Activated CD4-positive, alpha-beta memory T cell treated with anti-CD3 and anti-CD28 coated beads, Interleukin-2, amount 10 ng/mL, durations not matched to agents 7 days and 5 days (primary cell): Measurements from ENCODE around the gene SERPIND1. TPM values are rescaled to one million over a fixed set of nuclear protein-coding genes. Genes with fewer than 3 reads are reported as not detected.
"Not testable (repeated sequence)": the region's sequence is repeated elsewhere in the genome, so short reads cannot be mapped to it uniquely, and the experiment has no call there.

ENCODE experiments used
- CTCF ChIA-PET: fragments of 350-600 bp; sonication (Branson Sonifier 250); formaldehyde crosslinking; loops from one replicate; lab custom pipeline; 2021; ENCODE audit warnings: antibody characterized with exemption, inconsistent platforms; lab: Charles Lee
- POLR2A ChIA-PET: fragments of 350-600 bp; sonication (Branson Sonifier 250); formaldehyde crosslinking; loops from one replicate; lab custom pipeline; 2021; ENCODE audit warnings: antibody characterized with exemption; lab: Charles Lee
- DNase-seq: peaks from one replicate; pipeline ENCODE4 v3.0.0-alpha.2; 2020
- H3K27ac Mint-ChIP-seq: one replicate; pipeline ENCODE4 v1.8.0; 2021; ENCODE audit warnings: mild to moderate bottlenecking, mixed read lengths
- H3K27me3 Mint-ChIP-seq: one replicate; pipeline ENCODE4 v1.8.0; 2021; ENCODE audit warnings: mixed read lengths
- H3K36me3 Mint-ChIP-seq: one replicate; pipeline ENCODE4 v1.8.0; 2021; ENCODE audit warnings: low read depth, mixed read lengths
- H3K4me1 Mint-ChIP-seq: one replicate; pipeline ENCODE4 v1.8.0; 2021; ENCODE audit warnings: mixed read lengths
- H3K4me3 Mint-ChIP-seq: one replicate; pipeline ENCODE4 v1.8.0; 2021; ENCODE audit warnings: mild to moderate bottlenecking, mixed read lengths
- H3K9me3 Mint-ChIP-seq: one replicate; pipeline ENCODE4 v1.8.0; 2021; ENCODE audit warnings: mixed read lengths
- total RNA-seq, 2 experiments: library from RNA; stranded (reverse); gene quantifications; one replicate each; pipeline ENCODE4 v1.2.3, GENCODE V29; 2021

SERPIND1 gene
- total RNA-seq, 2 experiments from 2014 or later = not detected

DNA sequence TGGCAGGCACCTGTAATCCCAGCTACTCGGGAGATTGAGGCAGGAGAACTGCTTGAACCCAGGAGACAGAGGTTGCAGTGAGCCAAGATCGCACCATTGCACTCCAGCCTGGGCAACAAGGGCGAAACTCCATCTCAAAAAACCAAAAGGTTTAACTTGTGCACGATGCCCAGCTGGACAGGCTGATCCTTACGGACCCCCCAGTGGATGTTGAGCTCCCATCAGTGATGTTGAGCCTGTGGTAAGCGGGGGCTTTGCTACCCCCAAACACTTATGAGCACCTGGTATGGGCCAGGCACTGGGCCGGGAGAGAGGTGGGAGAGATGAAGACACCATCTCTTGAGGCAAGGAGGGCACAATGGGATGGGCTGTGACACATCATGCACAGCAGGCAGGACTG, 7.4 kb upstream of the SERPIND1 start:
- Mint-ChIP-seq H3K9me3 (no peaks in the 10 kb centered on the region), H3K36me3 (peaks cover 22% of the 10 kb centered on the region), H3K27ac (no peak overlapping the region), H3K4me3 (no peak overlapping the region), H3K27me3 (no peaks in the 10 kb centered on the region), H3K4me1 (peaks cover 9% of the 10 kb centered on the region)
- ChIA-PET POLR2A (no interaction called here), CTCF (interaction anchor here (2.2 kb wide), 1 partner anchor 17 kb away, joined by 5 read pairs; no protein-coding TSS in a partner anchor)
- DNase-seq = no peak

DNA sequence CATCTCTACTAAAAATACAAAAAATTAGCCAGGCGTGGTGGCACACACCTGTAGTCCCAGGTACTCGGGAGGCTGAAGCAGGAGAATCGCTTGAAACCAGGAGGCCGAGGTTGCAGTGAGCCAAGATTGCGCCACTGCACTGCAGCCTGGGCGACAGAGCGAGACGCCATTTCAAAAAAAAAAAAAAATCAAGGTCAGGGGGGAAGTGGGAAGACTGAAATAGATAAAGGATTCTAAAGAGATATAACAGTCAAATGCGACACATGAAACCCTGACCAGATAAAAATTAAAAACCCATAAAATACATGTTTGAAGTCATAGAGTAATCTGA, 4.5 kb upstream of the SERPIND1 start:
- CTCF ChIA-PET, H3K27me3 Mint-ChIP-seq, H3K27ac Mint-ChIP-seq, H3K4me3 Mint-ChIP-seq, H3K9me3 Mint-ChIP-seq, H3K4me1 Mint-ChIP-seq, DNase-seq: not testable (repeated sequence)
- POLR2A ChIA-PET = interaction anchor here (0.6 kb wide), 1 partner anchor 69 kb away, joined by 3 read pairs; no protein-coding TSS in a partner anchor
- H3K36me3 Mint-ChIP-seq = peaks cover 13% of the 10 kb centered on the region

GRCh38 chr22:20771918-20772625, 1.8 kb upstream of the SERPIND1 start:
- H3K9me3 Mint-ChIP-seq = no peaks in the 10 kb centered on the region
- H3K4me1 Mint-ChIP-seq = peaks cover 9% of the 10 kb centered on the region
- no peak overlapping the region for H3K27ac Mint-ChIP-seq
- CTCF ChIA-PET = no interaction called here
- peaks cover 2% of the 10 kb centered on the region for H3K36me3 Mint-ChIP-seq
- DNase-seq = no peak
- H3K27me3 Mint-ChIP-seq = no peaks in the 10 kb centered on the region
- H3K4me3 Mint-ChIP-seq = no peak overlapping the region
- POLR2A ChIA-PET = no interaction called here

GRCh38 chr22:20774882-20775281, 969 bp downstream of the SERPIND1 start:
- ChIA-PET CTCF (no interaction called here), POLR2A (interaction anchor here (2.0 kb wide), 1 partner anchor 10 kb away, joined by 5 read pairs; no protein-coding TSS in a partner anchor)
- no peak overlapping the region for H3K27ac Mint-ChIP-seq
- H3K27me3 Mint-ChIP-seq = no peaks in the 10 kb centered on the region
- H3K4me3 Mint-ChIP-seq = no peak overlapping the region
- H3K4me1 Mint-ChIP-seq = peaks cover 11% of the 10 kb centered on the region
- DNase-seq = no peak
- no peaks in the 10 kb centered on the region for H3K9me3 Mint-ChIP-seq
- H3K36me3 Mint-ChIP-seq = peaks cover 12% of the 10 kb centered on the region

DNA sequence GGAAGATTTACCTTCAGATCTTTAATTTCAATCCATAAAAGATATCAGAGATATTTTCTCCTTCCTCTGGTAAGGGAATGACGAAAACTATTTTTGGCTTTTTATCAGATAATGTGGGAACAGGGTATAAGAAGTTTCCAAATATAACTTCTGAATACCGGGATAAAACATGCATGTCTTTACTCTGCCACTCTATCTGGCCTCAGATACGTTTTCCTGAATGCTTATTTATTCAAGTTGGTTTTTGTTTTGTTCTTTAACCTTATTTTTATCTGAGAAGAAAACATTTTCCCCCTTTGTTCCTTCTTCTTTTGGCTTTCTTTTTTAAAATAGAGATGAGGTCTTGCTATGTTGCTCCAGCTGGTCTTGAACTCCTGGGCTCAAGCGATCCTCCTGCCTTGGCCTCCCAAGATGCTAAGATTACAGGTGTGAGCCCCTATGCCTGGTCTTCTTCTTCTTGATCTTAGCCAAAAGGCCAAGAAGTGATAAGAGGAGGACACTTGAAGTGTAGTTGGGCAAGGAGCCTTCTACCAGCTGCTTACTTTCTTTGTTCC, 1.5 kb downstream of the SERPIND1 start:
- ChIA-PET CTCF (interaction anchor here (0.9 to 1.0 kb wide), 2 partner anchors 10 to 34 kb away, joined by 3 to 5 read pairs; no protein-coding TSS in a partner anchor), POLR2A (no interaction called here)
- no peak overlapping the region for H3K4me3 Mint-ChIP-seq
- no peak overlapping the region for H3K27ac Mint-ChIP-seq
- H3K4me1 Mint-ChIP-seq = peaks cover 11% of the 10 kb centered on the region
- H3K27me3 Mint-ChIP-seq = no peaks in the 10 kb centered on the region
- H3K9me3 Mint-ChIP-seq = no peaks in the 10 kb centered on the region
- H3K36me3 Mint-ChIP-seq = peaks cover 12% of the 10 kb centered on the region
- no peak for DNase-seq

DNA sequence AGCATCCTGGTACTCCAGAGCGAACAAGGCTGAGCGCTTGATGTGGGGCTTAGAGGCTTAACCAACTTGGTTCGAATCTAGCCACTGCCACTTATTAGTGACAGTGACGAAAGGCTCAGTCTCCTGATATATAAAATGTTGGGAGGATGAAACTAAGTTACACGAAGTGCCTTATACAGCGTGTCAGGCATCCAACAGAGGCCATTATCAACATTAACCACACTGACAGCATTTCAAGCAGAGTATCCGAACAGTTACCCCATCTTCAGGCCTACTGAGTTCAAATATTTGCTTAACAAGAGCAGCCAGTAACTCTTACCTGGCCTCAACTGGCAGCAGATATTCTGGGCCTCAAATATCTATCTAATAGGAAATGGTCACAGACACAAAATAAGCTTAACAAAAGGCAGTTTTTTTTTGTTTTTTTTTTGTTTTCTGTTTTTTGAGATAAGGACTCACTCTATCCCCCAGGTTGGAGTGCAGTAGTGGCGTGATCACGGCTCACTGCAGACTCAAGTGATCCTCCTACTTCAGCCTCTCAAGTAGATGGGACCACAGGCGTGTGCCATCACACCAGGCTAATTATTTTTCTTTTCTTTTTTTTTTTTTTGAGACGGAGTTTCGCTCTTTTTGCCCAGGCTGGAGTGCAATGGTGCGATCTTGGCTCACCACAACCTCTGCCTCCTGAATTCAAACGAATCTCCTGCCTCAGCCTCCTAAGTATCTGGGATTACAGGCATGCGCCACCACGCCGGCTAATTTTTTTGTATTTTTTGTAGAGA, 2.9 kb downstream of the SERPIND1 start:
- ChIA-PET CTCF (no interaction called here), POLR2A (no interaction called here)
- no peak for DNase-seq
- no peaks in the 10 kb centered on the region for H3K9me3 Mint-ChIP-seq
- no peak overlapping the region for H3K4me3 Mint-ChIP-seq
- peaks cover 10% of the 10 kb centered on the region for H3K36me3 Mint-ChIP-seq
- H3K4me1 Mint-ChIP-seq = peaks cover 20% of the 10 kb centered on the region
- H3K27me3 Mint-ChIP-seq = no peaks in the 10 kb centered on the region
- no peak overlapping the region for H3K27ac Mint-ChIP-seq

- peaks cover 21% of the 10 kb centered on the region for H3K4me1 Mint-ChIP-seq
- no peak overlapping the region for H3K27ac Mint-ChIP-seq
- no peaks in the 10 kb centered on the region for H3K27me3 Mint-ChIP-seq
- ChIA-PET CTCF (interaction anchor here (1.1 kb wide), 1 partner anchor 16 kb away, joined by 3 read pairs; no protein-coding TSS in a partner anchor), POLR2A (no interaction called here)
- no peak for DNase-seq
- no peaks in the 10 kb centered on the region for H3K9me3 Mint-ChIP-seq
- H3K36me3 Mint-ChIP-seq = peaks cover 10% of the 10 kb centered on the region
- H3K4me3 Mint-ChIP-seq = no peak overlapping the region
Measured at GRCh38 chr22:20777420-20778177, 3.7 kb downstream of the SERPIND1 start.

- DNase-seq = no peak
- Mint-ChIP-seq H3K36me3 (peaks cover 14% of the 10 kb centered on the region), H3K27ac (peak overlapping the region; percentile 0), H3K4me3 (no peak overlapping the region), H3K27me3 (no peaks in the 10 kb centered on the region), H3K9me3 (no peaks in the 10 kb centered on the region), H3K4me1 (peaks cover 22% of the 10 kb centered on the region)
- POLR2A ChIA-PET = no interaction called here
- CTCF ChIA-PET = no interaction called here
Measured at GRCh38 chr22:20779014-20779817, 5.3 kb downstream of the SERPIND1 start.

GRCh38 chr22:20779818-20780158, 5.9 kb downstream of the SERPIND1 start:
- H3K4me3 Mint-ChIP-seq = no peak overlapping the region
- H3K36me3 Mint-ChIP-seq = peaks cover 14% of the 10 kb centered on the region
- H3K9me3 Mint-ChIP-seq = no peaks in the 10 kb centered on the region
- no peak overlapping the region for H3K27ac Mint-ChIP-seq
- CTCF ChIA-PET = no interaction called here
- POLR2A ChIA-PET = no interaction called here
- peaks cover 22% of the 10 kb centered on the region for H3K4me1 Mint-ChIP-seq
- no peaks in the 10 kb centered on the region for H3K27me3 Mint-ChIP-seq
- no peak for DNase-seq

- Mint-ChIP-seq H3K27me3 (no peaks in the 10 kb centered on the region), H3K4me3 (no peak overlapping the region), H3K4me1 (peaks cover 22% of the 10 kb centered on the region), H3K36me3 (peaks cover 16% of the 10 kb centered on the region), H3K27ac (peak overlapping the region; percentile 10), H3K9me3 (no peaks in the 10 kb centered on the region)
- DNase-seq = peak; percentile 18
- CTCF ChIA-PET = no interaction called here
- POLR2A ChIA-PET = no interaction called here
Measured at GRCh38 chr22:20781272-20781990, 7.5 kb downstream of the SERPIND1 start.

- peaks cover 20% of the 10 kb centered on the region for H3K36me3 Mint-ChIP-seq
- no peak overlapping the region for H3K4me3 Mint-ChIP-seq
- ChIA-PET POLR2A (no interaction called here), CTCF (no interaction called here)
- H3K27ac Mint-ChIP-seq = no peak overlapping the region
- peaks cover 22% of the 10 kb centered on the region for H3K4me1 Mint-ChIP-seq
- no peak for DNase-seq
- no peaks in the 10 kb centered on the region for H3K27me3 Mint-ChIP-seq
- H3K9me3 Mint-ChIP-seq = no peaks in the 10 kb centered on the region
Measured at GRCh38 chr22:20782083-20782482, 8.2 kb downstream of the SERPIND1 start.
